WERI-Rb-1 (cell line): ENCODE measurements around the gene RABL6.
"Not testable (repeated sequence)": the region's sequence is repeated elsewhere in the genome, so short reads cannot be mapped to it uniquely, and the experiment has no call there.

Experiments used
- DNase-seq: peaks from one replicate; pipeline ENCODE4 v3.0.0-alpha.2; 2020
- H3K27ac ChIP-seq: fragments of 250-450 bp; sonication (Bioruptor Pico); 2 replicates; pipeline ENCODE4 v1.5.1; 2020; ENCODE audit warnings: mild to moderate bottlenecking, moderate library complexity
- H3K27me3 ChIP-seq: fragments of 250-450 bp; sonication (Bioruptor Pico); 2 replicates; pipeline ENCODE4 v1.5.1; 2021; ENCODE audit warnings: mild to moderate bottlenecking, low read depth, moderate library complexity; ENCODE audit not compliant: insufficient read depth, severe bottlenecking
- H3K36me3 ChIP-seq: fragments of 250-450 bp; sonication (Bioruptor Pico); 2 replicates; pipeline ENCODE4 v1.5.1; 2020; ENCODE audit warnings: mild to moderate bottlenecking, moderate library complexity
- H3K4me3 ChIP-seq: 2 replicates; pipeline ENCODE4 v1.5.1; 2011; ENCODE audit warnings: low read depth, mild to moderate bottlenecking, control low read depth, low read length
- H3K9me3 ChIP-seq: fragments of 250-450 bp; sonication (Bioruptor Pico); 2 replicates; pipeline ENCODE4 v1.5.1; 2021; ENCODE audit warnings: mild to moderate bottlenecking, moderate library complexity; ENCODE audit not compliant: severe bottlenecking
- TF ChIP-seq, protein P1 (sequence below): IDR thresholded peaks from 2 replicates; pipeline ENCODE4 v1.5.1; 2011; ENCODE audit warnings: low read depth, mild to moderate bottlenecking, control low read depth, inconsistent platforms, low read length

The RABL6 gene

DNA sequence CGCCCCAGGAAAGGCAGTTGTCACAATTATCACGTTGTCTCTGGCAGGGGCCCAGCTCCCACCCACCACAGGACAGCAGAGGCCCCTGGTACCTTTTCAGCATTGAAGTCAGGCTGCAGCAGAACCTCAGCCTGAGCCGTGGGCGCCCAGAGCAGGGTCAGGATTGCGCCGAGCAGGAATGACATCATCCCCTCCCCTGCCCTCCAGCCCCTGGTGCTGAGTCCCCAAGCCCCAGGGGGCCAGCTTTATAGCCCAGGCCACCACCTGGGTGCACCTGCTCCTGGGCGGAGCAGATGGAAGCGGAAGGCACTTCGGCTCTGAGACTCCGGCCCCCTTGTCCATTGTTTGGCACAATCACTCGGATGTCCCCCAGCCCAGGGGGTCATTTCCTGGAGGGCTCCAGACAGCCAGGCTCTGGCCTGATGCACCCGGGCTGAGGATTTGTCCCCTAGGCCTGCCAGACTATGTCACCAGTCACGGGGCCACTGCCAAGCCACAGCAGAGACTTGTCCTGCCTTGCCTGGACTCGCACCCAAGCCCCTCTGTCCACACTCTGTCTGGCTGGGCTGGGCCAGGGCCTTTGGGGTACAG is 43.4 kb upstream of the RABL6 start, which contains the start of gene LCN15:
Gene LCN15 (minus strand): TSS at position 218 of the 591 bp plus-strand sequence. CDS start 30 bp downstream, at position 188.
- DNase-seq = no peak
- H3K36me3 ChIP-seq = no peaks in the 10 kb centered on the region
- no peaks in the 10 kb centered on the region for H3K27me3 ChIP-seq
- TF ChIP-seq, protein P1, sequence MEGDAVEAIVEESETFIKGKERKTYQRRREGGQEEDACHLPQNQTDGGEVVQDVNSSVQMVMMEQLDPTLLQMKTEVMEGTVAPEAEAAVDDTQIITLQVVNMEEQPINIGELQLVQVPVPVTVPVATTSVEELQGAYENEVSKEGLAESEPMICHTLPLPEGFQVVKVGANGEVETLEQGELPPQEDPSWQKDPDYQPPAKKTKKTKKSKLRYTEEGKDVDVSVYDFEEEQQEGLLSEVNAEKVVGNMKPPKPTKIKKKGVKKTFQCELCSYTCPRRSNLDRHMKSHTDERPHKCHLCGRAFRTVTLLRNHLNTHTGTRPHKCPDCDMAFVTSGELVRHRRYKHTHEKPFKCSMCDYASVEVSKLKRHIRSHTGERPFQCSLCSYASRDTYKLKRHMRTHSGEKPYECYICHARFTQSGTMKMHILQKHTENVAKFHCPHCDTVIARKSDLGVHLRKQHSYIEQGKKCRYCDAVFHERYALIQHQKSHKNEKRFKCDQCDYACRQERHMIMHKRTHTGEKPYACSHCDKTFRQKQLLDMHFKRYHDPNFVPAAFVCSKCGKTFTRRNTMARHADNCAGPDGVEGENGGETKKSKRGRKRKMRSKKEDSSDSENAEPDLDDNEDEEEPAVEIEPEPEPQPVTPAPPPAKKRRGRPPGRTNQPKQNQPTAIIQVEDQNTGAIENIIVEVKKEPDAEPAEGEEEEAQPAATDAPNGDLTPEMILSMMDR = no peak
- H3K27ac ChIP-seq = 0 out of 2 replicates have a peak within 1 kb of the TSS, but pooled peaks have one; percentile 26
- no peak within 1 kb of the TSS for H3K4me3 ChIP-seq
- H3K9me3 ChIP-seq = no peaks in the 10 kb centered on the region

- no peak overlapping the region for H3K4me3 ChIP-seq
- H3K36me3 ChIP-seq = no peaks in the 10 kb centered on the region
- TF ChIP-seq, protein P1 = no peak
- DNase-seq = no peak
- no peaks in the 10 kb centered on the region for H3K27me3 ChIP-seq
- H3K9me3 ChIP-seq = no peaks in the 10 kb centered on the region
- H3K27ac ChIP-seq = no peak overlapping the region
These were observed 42.7 kb upstream of the RABL6 start for GRCh38 chr9:136765041-136765440.

- H3K4me3 ChIP-seq, H3K36me3 ChIP-seq, H3K27ac ChIP-seq, H3K27me3 ChIP-seq, H3K9me3 ChIP-seq, DNase-seq: not testable (repeated sequence)
These were observed 41.9 kb upstream of the RABL6 start for GRCh38 chr9:136765745-136766409.

DNA sequence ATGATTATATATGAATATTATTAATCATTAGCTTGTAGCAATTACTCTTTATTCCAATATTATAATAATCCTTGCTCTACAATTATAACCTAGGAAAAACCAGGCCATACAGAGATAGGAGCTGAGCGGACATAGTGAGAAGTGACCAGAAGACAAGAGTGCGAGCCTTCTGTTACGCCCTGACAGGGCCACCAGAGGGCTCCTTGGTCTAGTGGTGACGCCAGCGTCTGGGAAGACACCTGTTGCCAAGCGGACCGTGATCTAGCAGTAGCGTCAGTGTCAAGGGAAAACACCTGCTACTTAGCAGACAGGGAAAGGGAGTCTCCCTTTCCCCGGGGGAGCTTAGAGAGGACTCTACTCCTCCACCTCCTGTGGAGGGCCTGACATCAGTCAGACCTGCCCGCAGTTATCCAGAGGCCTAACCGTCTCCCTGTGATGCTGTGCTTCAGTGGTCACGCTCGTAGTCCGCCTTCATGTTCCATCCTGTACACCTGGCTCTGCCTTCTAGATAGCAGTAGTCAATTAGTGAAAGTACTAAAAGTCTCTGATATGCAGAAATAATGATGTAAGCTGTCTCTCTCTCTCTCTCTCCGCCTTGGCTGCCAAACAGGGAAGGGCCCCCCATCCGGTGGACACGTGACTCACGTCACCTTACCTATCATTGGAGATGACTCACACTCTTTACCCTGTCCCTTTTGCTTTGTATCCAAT is 41.2 kb upstream of the RABL6 start:
- H3K4me3 ChIP-seq, H3K9me3 ChIP-seq, H3K27ac ChIP-seq, H3K27me3 ChIP-seq, H3K36me3 ChIP-seq: not testable (repeated sequence)
- DNase-seq = peak; percentile 81

- TF ChIP-seq, protein P1 = peak; percentile 85
- no peaks in the 10 kb centered on the region for H3K36me3 ChIP-seq
- peak overlapping the region; percentile 36 for H3K4me3 ChIP-seq
- H3K9me3 ChIP-seq = peaks cover 12% of the 10 kb centered on the region
- H3K27me3 ChIP-seq = no peaks in the 10 kb centered on the region
- DNase-seq = peak; percentile 76
- peak overlapping the region; percentile 58 for H3K27ac ChIP-seq
These were observed 38.0 kb upstream of the RABL6 start for GRCh38 chr9:136769710-136770191.

GRCh38 chr9:136771907-136772415 is 35.8 kb upstream of the RABL6 start:
- no peaks in the 10 kb centered on the region for H3K36me3 ChIP-seq
- H3K9me3 ChIP-seq = peaks cover 13% of the 10 kb centered on the region
- H3K27ac ChIP-seq = no peak overlapping the region
- no peak for DNase-seq
- TF ChIP-seq, protein P1 = no peak
- no peak overlapping the region for H3K4me3 ChIP-seq
- no peaks in the 10 kb centered on the region for H3K27me3 ChIP-seq
